Activated CD4-positive, alpha-beta T cell treated with anti-CD3 and anti-CD28 coated beads, Interleukin-2, Interleukin-4, amounts not matched to agents 100 ng/mL and 50 ng/mL, durations not matched to agents 16 hours and 8 hours (primary cell): ENCODE measurements around the gene C14orf180.

ENCODE experiments used
- DNase-seq: peaks from one replicate; pipeline ENCODE4 v3.0.0-alpha.2; 2020; ENCODE audit warnings: low spot score

Gene C14orf180

DNA sequence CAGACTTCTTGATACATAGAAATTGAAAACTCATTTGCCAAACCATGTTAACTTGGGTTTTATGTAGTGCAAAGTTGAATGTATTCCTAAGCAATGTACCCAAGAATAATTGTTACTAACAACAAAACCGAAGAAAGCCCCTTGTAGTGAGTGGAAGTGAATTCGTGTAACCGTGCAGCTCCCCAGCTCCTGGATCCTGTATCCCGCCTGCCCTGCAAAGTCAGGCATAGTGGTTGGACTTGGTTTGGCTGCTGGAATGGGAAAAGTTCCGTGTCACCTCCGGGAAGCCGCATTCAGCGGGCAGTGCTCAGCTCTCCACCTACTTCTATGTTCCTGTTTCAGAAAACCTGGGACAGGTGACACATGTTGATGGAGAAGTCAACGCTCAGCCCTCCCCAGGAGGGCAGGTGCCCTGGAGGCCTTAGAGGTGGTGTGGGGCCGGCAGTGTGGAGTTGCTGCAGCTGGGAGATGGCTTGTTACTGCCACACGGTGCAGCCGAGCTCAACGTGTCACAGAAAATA is 29.2 kb upstream of the C14orf180 start:
- DNase-seq, result no peak

DNA sequence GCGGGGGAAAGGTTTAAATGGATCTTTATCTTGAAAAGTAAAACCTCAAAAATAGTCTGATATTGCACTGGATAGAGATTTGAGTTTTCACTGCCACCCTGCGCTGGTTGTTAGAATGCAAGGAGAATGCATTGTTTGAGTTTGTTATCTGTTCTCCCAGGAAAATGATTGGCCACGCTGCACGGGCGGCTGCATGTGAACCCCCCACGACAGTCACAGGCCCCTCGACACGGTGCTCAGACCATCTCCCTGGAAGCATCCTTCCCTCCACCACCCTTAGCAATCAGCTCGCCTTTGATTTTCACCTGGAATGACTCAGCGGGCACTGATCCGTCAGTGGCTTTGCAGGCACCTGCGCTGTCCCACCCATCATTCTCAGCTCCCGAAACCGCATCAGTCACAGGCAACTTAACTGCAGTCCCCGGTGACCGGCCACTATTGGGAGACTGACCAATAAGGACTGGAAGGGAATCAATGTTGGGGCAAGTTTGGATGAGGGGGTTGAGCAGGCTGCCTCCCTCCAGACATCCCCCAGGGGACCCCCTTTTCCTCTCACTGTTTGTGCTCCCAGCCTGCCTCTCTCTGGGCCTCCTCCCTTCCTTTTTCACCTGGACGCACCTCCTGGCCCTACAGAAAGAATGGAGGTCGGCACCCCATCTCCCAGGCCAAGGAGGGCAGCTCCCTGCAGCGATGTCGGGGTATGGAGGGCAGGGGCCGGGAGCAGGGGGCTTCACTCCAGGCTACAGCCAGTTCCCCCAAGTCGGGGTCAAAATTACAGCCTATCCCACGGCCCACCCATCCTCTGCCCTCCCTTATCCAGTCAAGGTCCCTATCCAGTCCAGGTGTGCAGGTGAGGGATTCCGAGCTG is 28.5 kb upstream of the C14orf180 start:
- DNase-seq, result no peak

- DNase-seq, result no peak
These were observed 27.5 kb upstream of the C14orf180 start for GRCh38 chr14:104551851-104552737.

DNA sequence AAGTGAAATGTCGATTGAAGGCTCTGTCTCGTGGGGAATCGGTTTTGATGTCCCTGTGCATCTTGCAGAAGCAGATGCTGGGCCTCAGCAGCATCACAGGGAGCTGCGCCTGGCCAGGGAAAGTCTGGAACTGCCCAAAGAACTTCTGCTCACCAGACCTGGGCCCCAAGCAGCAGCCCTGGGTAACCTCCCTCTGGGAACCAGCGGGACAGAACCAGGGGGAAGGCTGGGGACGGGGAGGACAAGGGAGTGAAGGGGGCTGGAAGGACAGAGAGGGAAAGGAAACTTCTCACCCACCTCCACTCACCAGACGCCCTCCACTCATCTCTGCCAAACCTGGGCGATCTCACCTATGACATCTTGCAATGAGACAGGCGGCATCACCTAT is 26.8 kb upstream of the C14orf180 start:
- DNase-seq, result no peak

GRCh38 chr14:104553166-104554087 is 26.1 kb upstream of the C14orf180 start:
- no peak for DNase-seq

GRCh38 chr14:104554088-104554607 is 25.4 kb upstream of the C14orf180 start:
- no peak for DNase-seq

DNA sequence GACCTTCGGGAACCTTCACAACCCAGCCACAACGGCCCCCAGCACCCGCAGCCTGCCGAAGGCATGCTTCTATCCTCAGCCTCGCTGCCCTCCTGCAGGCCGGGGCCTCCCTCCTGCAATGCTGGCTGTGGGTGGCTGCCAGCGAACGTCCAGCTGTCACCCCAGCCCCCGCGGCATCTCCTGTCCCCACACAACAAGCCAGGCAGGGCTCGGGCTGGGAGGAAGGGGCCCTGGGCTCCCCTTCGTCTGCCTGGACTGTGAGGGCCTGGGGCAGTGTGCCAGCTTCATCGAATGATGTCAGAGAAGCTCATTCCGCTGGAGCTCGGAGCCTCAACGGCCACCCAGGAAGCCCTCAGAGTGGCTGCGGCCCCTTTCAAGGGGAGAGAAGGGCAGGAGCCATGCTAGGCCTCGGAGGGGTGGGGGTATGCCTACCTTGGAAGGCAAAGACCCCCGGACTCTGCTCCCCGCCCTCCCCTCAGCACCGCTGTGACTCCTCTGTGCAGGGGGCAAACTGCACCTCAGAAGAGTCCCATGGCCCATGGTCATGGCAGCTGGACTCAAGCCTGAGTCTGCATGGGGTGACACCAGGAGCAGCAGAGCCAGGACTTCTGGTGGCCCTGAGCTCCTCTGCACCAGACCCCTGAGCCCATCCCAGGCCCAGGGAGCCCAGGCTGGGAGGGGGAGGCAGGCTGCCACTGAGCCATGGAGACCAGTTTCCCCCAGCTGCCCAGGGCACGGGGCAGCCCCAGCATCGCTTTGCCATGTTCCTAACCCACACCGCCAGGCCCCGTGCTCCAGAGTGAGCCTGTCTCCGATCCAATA is 24.7 kb upstream of the C14orf180 start:
- no peak for DNase-seq

DNA sequence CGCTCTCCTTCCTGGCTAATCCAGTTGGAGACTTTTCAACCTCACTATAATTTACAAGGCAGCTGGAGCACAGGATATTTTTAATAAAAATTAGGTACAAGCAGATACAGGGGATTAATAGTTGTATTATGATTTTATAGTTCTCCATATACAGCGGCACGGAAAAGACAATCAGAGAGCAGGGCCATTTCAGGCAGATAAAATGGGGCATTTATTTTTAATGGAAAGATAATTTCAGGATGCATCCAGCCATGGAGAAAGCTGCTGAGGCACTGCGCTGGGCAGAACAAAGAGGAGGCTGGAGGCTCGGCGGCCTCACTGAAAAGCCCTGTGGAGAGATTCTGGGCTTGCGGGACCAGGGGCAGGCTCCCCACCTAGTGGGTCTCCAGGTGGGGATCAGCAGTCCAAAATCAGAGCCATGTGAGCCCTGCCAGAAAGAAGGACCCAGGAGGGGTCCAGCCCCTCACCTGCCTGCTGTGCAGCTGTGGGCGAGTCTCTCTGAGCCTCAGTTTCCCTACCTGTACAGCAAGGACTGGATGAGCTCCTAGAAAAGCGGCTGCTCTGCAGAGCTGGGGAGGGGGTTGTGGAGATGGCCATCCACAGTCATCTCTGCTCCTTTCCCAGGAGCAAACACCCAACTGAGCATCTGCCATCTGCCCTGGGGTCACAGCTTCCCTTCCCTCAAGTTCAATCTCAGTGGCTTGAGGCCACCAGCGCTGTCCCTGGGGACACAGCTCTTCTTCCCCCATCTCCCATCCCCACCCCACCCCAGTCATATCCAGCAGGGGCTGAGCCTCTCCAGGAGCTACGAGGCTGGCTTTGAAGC is 23.9 kb upstream of the C14orf180 start:
- DNase-seq, result no peak

GRCh38 chr14:104556256-104557021 is 23.1 kb upstream of the C14orf180 start:
- no peak for DNase-seq

DNA sequence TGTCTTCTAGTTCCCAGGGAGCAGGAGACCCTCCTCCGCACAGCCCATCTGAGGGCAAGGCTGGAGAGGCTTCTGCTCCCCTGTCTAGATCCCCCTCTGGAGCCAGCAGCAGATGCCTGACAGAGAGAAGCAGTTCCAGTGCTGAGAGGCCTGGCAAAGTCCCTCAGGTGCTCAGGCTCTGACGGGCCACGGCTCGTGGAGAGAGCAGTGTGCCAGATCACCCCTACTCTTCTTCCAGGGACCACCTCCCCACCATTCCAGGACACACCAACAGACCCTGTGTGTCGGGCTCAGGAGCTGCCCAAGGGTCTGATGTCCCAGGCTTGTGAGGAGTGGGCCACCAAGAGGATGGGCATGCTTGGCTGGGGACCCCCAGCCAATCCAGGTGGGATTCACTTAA is 22.5 kb upstream of the C14orf180 start:
- no peak for DNase-seq

DNA sequence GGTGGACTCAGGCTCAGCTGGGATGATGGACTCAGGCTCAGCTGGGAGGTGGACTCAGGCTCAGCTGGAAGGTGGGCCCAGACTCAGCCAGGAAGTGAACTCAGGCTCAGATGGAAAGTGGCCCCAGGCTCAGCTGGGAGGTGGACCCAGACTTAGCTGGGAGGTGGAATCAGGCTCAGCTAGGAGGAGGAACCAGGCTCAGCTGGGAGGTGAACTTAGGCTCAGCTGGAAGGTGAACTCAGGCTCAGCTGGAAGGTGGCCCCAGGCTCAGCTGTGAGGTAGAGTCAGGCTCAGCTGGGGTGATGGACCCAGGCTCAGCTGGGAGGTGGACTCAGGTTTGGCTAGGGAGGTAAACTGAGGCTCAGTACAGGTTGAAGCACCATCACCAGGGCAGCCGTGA is 21.8 kb upstream of the C14orf180 start:
- no peak for DNase-seq

DNA sequence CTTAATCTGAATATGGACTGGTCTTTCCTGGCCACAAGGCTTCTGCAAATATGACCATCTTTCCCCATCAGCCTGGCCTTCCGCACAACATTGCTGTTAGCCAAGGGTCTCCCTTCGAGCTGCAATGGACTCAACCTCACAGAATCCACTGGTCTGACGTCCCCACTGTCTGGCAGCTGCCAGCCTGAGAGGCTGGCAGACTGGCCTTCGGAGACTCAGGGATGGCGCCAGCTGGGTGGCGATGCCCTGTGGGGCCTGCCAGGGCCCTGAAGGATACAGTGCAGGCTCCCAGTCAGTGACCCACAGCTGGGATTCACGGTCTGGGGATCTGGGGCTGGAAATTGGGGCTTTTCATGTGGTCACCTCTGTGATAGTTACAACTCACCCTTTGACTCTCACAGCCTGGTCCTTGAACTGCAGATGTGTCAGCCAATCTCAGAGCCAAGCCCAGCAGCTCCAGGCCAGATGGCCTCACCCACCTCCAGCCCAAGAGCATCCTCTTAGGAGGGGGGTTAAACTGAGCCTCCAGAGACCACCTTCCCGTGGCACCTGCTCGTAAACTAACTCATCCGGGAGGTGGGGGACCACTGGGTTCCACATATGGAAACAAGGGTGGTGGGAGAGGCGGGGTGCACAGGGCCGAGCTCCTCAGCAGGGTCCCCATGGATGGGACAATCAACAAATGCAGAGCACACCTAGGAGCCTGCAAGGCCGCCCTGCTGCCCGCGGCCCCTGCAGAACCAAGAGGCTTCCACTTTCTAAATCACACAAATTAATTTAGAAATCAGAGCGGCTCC is 21.1 kb upstream of the C14orf180 start:
- no peak for DNase-seq

- no peak for DNase-seq
These were observed 20.3 kb upstream of the C14orf180 start for GRCh38 chr14:104559028-104559803.

GRCh38 chr14:104559804-104560585 is 19.6 kb upstream of the C14orf180 start:
- DNase-seq, result no peak

GRCh38 chr14:104560586-104560945 is 19.0 kb upstream of the C14orf180 start:
- DNase-seq, result no peak

GRCh38 chr14:104561124-104561557 is 18.4 kb upstream of the C14orf180 start:
- DNase-seq, result no peak
